HG02678 (cell line): ENCODE data around the gene TRIM32.
"Not testable (repeated sequence)": the region's sequence is repeated elsewhere in the genome, so short reads cannot be mapped to it uniquely, and the experiment has no call there.

ENCODE experiments used
- ATAC-seq: cut with Tn5 transposase; IDR thresholded peaks from one replicate; pipeline ENCODE4 v1.9.1; 2021; ENCODE audit warnings: mild to moderate bottlenecking, moderate library complexity; ENCODE audit not compliant: unreplicated experiment

The TRIM32 gene

DNA sequence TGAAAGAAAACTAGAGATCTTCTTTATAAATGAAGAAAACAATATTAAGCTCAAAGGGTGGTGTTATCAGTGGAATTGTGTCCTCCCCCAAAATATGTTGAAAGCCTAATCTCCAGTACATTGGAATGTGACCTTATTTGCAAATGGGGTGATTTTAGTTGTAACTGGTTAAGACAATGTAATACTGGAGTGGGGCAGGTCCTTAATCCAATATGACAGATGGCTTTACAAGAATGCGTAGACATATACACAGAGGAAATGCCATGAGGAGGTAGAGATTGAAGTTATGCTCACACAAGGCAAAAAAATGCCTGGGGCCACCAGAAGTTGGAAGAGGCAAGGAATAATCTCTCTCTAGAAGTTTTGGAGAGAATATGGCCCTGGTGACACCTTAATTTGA lies 13.7 kb upstream of the TRIM32 start:
- ATAC-seq = no peak

DNA sequence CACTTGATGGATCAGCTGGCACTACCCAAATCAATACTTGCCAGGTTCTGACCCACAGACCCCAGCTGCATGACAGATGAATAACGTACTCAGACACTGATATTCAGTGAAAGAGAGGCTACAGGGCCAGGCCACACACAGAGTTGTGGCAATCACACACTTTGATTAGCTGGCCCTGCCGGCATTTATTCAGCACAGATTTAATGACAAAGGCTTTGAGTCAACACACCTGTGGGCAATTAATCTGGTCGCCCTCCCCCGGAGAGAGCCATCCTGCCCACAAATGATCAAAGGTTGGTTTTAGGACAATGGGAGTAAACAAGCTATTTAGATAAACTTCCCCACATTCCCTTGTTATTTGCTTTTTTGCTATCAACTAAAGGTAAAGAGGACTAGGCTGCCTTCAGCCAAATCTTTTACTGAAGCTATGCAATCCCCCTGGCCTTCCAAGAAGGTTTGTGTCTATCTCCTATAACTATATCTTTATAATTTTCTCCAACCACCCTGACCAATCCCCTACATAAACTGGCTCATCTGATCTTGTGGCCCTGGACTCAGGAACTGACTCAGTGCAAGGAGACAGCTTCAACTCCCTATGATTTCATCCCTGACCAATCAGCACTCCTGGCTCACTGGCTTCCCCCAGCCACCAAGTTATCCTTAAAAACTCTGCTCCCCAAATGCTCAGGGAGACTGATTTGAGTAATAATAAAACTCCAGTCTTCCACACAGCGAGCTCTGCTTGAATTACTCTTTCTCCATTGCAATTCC lies 12.7 kb upstream of the TRIM32 start:
- no peak for ATAC-seq

DNA sequence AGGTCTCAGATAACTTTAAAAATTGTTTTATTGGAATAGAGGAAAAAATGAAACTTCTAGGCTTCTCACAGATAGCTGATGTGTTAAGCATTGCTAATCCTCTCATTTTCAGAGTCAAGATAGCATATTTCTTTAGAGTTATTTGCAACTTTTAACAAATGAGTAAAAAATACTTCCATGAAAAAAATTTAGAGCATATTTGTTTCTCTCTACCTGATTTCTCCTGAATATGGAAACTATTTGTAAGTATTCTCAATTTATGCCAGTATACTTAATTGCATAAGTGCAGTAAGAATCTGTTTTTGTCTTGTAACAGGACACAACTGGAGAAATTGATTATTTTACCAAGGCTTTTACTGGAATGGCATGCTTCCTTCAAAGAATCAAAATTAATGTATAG lies 3.6 kb upstream of the TRIM32 start:
- ATAC-seq = no peak

DNA sequence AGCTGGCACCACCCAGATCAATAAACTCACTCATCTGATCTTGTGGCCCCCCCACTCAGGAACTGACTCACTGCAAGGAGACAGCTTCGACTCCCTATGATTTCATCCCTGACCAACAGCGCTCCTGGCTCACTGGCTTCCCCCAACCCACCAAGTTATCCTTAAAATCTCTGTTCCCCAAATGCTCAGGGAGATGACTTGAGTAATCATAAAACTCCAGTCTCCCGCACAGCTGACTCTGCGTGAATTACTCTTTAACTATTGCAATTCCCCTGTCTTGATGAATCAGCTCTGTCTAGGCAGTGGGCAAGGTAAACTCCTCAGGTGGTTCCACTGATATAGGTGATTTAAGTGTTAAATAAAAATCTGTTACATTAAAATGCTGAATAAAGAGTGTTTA lies 1.9 kb upstream of the TRIM32 start:
- no peak for ATAC-seq

DNA sequence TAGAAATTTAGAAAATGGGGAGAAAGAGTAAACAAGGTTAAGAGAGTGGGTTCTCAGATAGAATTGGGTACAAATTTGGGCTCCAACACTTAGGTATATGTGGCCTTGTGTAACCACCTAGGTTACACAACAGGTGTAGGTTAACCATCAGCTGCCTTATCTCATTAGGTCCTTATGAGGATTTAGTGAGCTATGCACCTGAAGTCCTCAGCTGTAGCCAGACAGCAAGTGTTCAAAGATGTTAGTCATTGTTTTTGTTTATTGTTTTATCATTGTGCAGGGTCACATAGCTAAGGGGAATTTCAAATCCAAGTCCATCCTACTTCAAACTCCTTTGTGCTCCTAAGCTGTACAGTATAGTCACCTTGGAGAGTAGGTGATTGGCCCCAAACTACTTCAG lies 970 bp upstream of the TRIM32 start:
- no peak for ATAC-seq

DNA sequence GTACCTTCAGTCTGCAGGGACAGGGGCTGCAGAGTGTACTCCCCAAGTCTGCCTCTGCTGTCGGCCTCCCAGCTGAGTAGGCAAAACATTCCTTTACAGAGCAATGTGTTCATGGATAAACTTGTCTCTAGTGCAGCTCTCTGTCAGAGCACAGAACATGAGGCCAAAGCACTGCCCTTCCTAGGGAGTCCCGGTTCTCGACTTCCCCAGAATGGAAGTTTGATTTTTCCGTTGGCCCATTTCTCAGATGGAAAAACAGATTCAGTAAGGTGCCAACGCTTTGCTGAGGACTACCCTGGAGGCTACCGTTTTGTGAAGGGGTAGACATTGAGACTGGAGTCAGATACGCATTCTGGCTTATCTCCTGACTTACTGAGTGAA lies 422 bp upstream of the TRIM32 start:
- ATAC-seq = peak; percentile 42

DNA sequence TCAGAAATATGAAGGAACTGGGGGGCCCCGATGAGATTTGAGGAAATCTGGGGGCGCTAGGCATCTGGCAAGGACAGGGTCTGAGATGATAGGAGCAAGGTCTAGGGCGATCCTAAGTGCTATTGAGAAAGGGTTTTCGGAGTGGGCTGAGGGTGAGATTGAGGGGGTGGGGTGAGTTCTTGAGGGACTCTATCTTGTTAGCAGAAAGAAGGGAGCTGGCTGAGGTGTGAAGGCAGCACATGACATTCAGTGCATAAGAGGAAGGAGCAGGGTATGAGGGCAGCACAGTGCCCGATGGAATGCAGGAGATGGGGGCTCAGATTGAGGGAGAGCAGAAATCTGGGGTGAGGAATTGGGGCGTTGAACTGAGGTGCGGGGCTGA lies 640 bp downstream of the TRIM32 start:
- no peak for ATAC-seq

DNA sequence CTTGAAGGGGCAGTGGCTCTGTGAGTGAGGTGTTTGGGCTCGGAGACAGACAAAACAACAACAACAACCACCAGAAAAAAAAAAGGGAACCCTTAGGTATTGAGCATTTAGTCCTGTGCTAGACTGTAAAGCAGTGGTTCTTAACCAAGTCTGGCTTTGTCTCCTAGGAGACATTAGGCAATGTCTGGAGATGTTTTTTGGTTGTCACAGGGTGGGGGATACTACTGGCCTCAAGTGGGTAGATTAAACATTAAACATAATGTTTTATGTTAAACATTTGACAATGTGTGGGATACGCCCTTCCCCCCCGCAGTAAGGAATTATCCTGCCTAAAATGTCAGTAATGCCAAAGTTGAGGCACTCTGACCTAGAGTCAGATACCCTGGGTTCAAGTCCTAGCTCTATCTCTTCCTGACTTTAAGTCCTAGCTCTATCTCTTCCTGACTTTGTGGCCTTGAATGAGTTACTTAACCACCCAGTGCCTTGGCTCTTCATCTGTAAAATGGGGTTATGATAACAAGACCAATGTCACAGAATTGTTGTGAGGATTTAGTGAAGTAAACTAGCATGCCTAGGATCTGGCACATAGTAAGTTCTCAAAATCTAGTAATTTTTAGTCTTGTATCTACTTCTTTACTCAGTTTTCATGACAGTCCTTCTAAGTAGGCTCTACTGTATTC lies 1.8 kb downstream of the TRIM32 start:
- ATAC-seq = no peak

DNA sequence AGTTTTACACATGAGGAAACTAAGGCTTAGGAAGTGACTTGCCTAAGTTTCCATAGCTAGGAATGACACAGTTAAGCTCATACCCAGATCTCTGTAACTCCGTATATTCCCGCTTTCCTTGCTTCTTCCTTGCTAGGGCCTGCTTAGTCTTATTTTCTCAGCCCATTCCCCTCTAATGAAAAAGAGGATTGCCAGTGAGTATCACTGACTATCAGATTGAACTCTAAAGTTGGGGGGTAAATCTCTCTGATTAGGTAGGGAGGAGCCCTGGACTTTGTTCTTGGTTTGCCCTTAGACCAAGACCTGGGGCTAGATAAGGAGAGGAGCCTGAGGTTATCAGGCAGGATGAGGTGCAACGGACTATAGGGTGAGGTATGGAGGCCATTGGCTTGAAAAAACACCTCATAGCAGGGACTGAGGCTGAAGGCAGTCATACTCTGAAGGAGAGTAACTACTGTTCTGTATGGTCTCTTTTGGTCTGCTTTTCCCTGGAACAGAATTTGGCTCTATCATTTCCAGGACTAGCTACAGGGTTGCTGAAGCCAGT lies 2.5 kb downstream of the TRIM32 start:
- ATAC-seq = no peak

DNA sequence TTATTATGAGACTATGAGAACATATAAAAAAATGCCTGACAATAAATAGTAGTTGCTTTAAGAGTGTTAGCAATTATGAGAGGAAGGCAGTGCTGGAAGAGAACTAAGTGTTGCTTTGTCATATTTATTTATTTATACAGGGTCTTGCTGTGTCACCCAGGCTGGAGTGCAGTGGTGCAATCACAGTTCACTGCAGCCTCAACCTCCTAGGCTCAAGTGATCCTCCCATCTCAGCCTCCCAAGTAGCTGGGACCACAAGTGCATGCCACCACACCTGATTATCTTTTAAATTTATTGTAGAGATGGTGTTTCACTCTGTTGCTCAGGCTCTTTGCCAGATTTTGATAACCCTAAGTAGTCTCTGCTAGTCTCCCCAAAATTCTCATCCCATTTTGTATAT lies 3.7 kb downstream of the TRIM32 start:
- not testable (repeated sequence) for ATAC-seq

DNA sequence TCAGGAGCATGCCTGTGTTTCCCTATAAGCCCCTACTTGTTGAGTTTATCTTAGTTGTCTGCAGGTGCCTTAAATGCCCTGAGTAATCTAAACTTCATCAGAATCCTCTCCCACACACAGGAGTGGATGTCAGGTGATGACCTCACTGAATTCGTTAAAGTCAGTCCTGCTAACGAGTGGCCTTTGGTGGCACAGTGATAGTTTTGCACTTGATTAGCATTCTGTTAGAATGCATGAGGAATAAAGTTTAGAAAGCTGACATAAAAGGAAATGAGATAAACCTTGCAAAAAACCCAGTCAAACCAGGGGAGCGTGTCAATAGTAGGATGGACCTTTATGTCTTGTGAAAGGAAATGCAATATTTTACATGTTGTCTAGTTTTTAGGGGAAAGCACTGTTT lies 4.5 kb downstream of the TRIM32 start:
- ATAC-seq = no peak

DNA sequence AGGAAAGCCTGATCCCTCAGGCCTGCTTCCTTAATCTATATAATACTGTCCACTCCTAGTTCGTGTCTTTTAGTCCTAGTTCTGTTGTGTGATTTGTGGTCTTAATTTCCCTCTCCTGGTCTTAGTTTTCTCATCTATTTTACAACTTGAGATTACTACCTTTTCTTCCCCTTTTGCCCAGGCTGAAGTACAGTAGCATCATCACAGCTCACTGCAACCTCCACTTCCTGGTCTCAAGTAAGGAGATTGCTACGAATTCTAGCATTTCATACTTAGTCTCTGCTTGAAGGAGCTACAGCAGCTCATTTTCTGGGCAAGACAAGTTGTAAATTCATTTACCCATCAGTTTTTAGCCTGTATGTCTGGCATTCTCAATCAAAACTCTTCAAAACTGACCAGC lies 5.5 kb downstream of the TRIM32 start:
- no peak for ATAC-seq

DNA sequence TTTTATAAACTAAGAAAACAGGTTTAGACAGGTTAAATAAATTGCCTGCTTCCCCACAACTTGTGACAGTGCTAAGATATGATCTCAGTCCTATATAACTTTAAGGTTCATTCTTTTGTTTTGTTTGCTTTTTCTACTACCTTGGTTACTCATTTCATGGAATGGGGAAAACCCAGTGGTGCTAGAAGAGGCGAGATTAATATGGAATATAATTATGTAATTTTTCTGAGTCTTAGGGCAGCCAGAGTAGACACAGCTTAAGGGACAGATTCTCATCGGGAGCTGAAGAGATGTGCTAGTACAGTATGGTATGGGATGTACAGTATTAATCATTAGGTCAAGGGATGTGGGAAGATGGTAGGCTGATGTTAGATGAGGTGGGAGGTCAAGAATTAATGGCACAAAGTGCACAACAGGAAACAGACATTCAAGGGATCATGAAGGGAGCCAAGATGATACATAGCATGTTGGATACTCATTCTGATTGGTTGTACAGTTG lies 6.2 kb downstream of the TRIM32 start:
- ATAC-seq = no peak

DNA sequence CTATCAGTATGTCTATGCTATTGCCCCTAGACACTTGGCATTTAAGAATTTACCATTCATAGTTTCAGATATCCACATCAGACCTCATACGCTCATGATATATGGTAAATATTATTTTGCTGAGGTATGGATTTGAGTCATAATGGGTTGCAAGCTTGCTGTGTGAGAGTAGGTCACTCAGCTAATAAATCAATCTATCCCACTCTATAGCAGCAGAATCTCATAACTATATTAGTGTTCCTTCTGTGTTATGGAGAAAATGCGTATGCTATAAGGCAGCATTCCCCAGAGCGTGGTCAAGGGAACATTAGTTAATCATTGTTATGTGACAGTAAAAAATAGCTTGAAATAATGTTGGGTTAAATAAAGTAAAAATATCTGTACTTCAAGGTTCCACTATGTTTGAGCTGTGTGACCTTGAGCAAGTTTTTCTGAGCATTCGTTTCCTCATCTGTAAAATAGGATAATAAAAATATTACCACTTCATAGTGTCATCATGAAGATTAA lies 7.7 kb downstream of the TRIM32 start:
- ATAC-seq = no peak

DNA sequence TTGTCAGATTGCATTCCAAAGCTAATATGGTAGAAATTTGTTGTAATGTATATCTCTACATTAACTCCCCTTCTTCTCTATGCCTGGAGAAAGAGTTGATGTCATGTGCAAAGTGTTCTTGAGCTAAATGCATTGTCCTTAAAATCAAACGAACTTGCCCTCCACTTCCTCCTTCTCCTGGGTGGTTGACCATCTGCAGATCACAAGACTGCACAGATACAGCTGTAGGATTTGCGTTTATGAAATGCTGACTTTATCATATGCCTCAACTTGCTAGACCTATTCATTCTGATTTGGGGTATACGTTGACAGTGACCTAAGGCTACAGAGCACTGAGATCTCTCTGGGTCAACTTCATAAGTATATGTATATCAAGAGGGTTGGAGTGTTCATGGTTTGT lies 8.3 kb downstream of the TRIM32 start:
- ATAC-seq = no peak

DNA sequence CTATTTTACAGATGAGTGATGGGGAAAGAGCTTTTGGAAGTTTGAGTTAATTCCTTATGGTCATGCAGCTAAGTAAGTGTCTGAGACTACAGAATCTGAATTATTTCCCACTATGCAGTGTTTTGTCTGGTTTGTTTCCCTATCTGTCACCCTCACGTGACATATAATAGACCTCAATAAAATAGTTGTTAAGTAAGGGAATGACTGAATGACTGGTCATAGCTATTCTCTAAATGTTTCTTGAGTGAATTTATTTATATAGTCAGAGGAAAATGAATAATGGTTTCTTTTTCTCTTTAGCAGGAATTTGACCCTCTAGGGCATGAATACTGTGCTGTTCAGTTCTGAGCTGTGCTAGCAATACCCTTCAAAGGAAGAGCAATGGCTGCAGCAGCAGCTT lies 10.3 kb downstream of the TRIM32 start:
- no peak for ATAC-seq

DNA sequence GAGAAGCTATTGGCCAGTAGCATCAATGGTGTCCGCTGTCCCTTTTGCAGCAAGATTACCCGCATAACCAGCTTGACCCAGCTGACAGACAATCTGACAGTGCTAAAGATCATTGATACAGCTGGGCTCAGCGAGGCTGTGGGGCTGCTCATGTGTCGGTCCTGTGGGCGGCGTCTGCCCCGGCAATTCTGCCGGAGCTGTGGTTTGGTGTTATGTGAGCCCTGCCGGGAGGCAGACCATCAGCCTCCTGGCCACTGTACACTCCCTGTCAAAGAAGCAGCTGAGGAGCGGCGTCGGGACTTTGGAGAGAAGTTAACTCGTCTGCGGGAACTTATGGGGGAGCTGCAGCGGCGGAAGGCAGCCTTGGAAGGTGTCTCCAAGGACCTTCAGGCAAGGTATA lies 10.8 kb downstream of the TRIM32 start:
- no peak for ATAC-seq

DNA sequence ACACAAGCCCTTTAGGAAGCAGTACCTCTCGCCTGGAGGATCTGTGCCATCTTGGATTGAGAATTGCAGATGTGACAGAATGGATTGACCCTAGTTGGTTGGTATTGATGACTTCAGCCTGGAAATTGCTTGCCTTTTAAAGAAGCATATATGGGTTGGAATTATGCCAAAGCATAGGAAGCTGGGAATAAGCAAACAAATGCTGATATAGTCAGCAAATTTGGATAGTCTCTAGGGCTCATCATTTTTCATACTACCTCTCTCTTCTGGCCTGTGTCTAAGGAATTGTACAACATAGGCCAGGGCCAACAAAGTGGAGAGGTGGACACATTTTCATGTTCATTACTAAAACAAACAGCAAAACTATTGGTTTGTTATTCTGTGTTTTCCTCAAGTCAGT lies 13.2 kb downstream of the TRIM32 start:
- no peak for ATAC-seq

DNA sequence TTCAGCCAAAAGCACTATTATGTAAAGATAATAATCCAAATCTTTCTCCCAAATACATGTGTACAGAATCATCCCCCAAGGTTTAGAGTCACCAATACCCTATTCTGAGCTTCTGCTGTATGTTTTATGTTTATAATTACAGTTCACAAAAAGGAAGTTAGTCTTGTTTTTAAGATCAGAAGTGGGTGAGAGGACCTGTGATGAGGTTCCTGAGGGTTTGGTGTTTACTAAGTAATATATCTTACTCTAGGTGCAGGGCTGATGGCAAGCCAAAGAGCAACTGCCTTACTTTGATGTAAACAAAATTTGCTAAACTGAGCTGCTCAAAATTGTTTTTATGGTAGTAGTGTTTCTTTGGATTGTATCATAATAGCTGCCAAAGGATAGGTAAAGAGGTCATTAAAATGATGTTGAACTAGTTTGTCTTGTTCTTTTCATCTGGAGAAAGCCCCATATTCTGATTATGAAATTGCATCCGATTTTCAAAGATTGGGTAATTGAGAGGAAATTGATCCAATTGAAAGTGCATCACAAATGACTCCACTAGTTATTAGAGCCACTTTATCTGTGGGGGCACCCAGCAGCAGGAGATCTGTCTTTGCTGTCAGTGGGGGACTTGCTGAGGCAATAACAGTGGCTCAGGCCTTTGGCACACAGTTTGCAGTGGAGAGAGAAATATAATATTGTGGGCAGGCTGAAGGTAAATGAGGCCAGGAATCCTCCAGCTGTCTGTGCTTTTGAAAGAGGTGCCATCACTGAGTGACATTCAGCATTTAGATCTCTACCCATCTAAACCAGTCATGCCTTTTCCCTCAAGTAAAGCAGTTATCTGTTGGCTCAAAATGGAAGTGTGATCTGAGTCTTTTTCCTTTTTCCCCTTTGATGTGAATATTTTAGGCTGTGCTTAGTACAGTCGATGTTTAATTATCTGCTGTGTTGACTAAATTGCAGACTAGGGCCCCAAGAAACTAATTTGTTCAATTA lies 14.1 kb downstream of the TRIM32 start:
- ATAC-seq = no peak

DNA sequence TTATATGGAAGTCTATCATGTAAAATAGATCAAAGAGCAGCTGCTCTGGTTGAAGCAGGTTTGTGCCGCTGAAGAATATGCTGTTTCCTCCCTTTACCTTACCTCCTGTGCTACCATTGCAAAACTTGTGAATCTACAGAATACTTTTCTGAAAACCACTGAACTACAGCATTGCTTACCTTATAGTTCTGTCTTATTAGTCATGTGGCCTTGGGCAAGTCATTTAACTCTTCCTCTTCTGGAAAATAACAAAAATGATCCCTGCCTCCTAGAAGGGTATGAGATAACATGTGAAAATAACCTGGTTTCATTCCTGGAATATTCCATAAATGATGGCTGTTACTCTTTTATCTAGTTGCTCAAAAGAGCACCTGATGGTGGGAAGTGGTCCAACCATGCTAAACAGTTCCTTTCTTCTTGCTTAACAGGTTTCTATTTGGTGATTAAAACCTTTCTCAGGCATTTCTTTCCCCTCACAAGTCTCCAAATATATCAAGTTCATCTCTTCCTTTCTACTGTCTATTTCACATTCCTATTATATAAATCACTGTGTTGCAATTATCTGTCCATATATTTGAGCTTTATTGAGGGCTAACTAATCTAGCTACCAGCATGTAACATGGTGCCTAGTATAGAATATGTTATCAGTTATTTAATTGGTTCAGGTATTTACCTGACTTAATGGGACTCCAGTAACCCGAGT lies 15.0 kb downstream of the TRIM32 start:
- no peak for ATAC-seq
